Liver (tissue), 9 donors: ENCODE data around the gene SLC22A12. TPM values are rescaled to one million over a fixed set of nuclear protein-coding genes. Genes with fewer than 3 reads are reported as not detected.

Experiments
- DNase-seq: peaks from one replicate; pipeline ENCODE4 v3.0.0-alpha.2; 2017; ENCODE audit warnings: low spot score
- H3K27ac ChIP-seq, 2 donors: one replicate each; pipeline ENCODE4 v1.7.0; 2013; ENCODE audit warnings: inconsistent platforms in 2 of 2, low read length in 2 of 2, control low read depth in 1 of 2, low read depth in 1 of 2, mild to moderate bottlenecking in 1 of 2
- H3K27me3 ChIP-seq, 4 donors: one replicate each; pipeline versions ENCODE4 v1.6.1 to v1.7.0; 2013; ENCODE audit warnings: low read length in 3 of 4, inconsistent platforms in 1 of 4, mild to moderate bottlenecking in 1 of 4, moderate library complexity in 1 of 4; ENCODE audit not compliant: control insufficient read depth in 4 of 4, insufficient read depth in 4 of 4
- H3K36me3 ChIP-seq, 4 donors: one replicate each; pipeline versions ENCODE4 v1.6.1 to v1.7.0; 2013; ENCODE audit warnings: low read length in 3 of 4, mild to moderate bottlenecking in 3 of 4, low read depth in 1 of 4, moderate library complexity in 1 of 4; ENCODE audit not compliant: control insufficient read depth in 4 of 4, insufficient read depth in 3 of 4
- H3K4me1 ChIP-seq, 4 donors: one replicate each; pipeline versions ENCODE4 v1.6.1 to v1.7.0; 2013; ENCODE audit warnings: low read length in 3 of 4, mild to moderate bottlenecking in 3 of 4, moderate library complexity in 1 of 4; ENCODE audit not compliant: control insufficient read depth in 4 of 4, insufficient read depth in 4 of 4
- H3K4me3 ChIP-seq, 3 donors: one replicate each; pipeline versions ENCODE4 v1.6.1 to v1.7.0; 2013; ENCODE audit warnings: low read length in 3 of 3, control low read depth in 1 of 3, low read depth in 1 of 3, mild to moderate bottlenecking in 1 of 3
- H3K9ac ChIP-seq, 2 donors: one replicate each; pipeline ENCODE4 v1.7.0; 2013; ENCODE audit warnings: low read length in 2 of 2, mild to moderate bottlenecking in 2 of 2, moderate library complexity in 2 of 2, control low read depth in 1 of 2, low read depth in 1 of 2
- H3K9me3 ChIP-seq, 4 donors: one replicate each; pipeline versions ENCODE4 v1.6.1 to v1.7.0; 2013; ENCODE audit warnings: low read length in 3 of 4; ENCODE audit not compliant: control insufficient read depth in 4 of 4
- EGR1 ChIP-seq, 2 donors: IDR thresholded peaks; 2 replicates each; pipeline ENCODE4 v1.6.1; 2016 to 2018; ENCODE audit warnings: antibody characterized with exemption in 2 of 2, low read depth in 2 of 2
- FOXA1 ChIP-seq: IDR thresholded peaks from 2 replicates; pipeline ENCODE4 v1.6.1; 2016; ENCODE audit warnings: antibody characterized with exemption
- FOXA2 ChIP-seq: IDR thresholded peaks from 2 replicates; pipeline ENCODE4 v1.6.1; 2016; ENCODE audit warnings: antibody characterized with exemption
- GABPA ChIP-seq, 2 donors: IDR thresholded peaks in 1 of 2; conservative IDR thresholded peaks in 1 of 2; 2 replicates each; pipeline ENCODE4 v1.6.1; 2016; ENCODE audit warnings: antibody characterized with exemption in 2 of 2, mild to moderate bottlenecking in 1 of 2, moderate library complexity in 1 of 2
- HNF4A ChIP-seq, 2 donors: conservative IDR thresholded peaks; 2 replicates each; pipeline ENCODE4 v1.6.1; 2016; ENCODE audit warnings: antibody characterized with exemption in 2 of 2, mild to moderate bottlenecking in 2 of 2
- JUND ChIP-seq, 2 donors: IDR thresholded peaks; 2 replicates each; pipeline ENCODE4 v1.6.1; 2016; ENCODE audit warnings: antibody characterized with exemption in 2 of 2
- NR2F2 ChIP-seq: IDR thresholded peaks from 2 replicates; pipeline ENCODE4 v1.6.1; 2016; ENCODE audit warnings: antibody characterized with exemption
- RAD21 ChIP-seq, 2 donors: IDR thresholded peaks; 2 replicates each; pipeline ENCODE4 v1.6.1; 2016; ENCODE audit warnings: antibody characterized with exemption in 2 of 2, mild to moderate bottlenecking in 2 of 2
- SP1 ChIP-seq: IDR thresholded peaks from 2 replicates; pipeline ENCODE4 v1.6.1; 2018; ENCODE audit warnings: antibody characterized with exemption, mild to moderate bottlenecking
- TAF1 ChIP-seq: conservative IDR thresholded peaks from 2 replicates; pipeline ENCODE4 v1.6.1; 2016; ENCODE audit warnings: antibody characterized with exemption, mild to moderate bottlenecking
- WGBS: extraction: QIAGEN DNeasy Blood & Tissue Kit; methylation state at CpG from one replicate; pipeline ENCODE4 v1.1.7; 2013; 5-methylcytosine and 5-hydroxymethylcytosine counted together
- polyA plus RNA-seq, 2 donors: library from polyadenylated mRNA; stranded (reverse) in 1 of 2; unstranded in 1 of 2; fragments of 200-250 nt in 1 of 2; fragments of >200 nt in 1 of 2; fragmentation: Nextera tagmentation in 1 of 2; extraction: Ambion mirVana in 1 of 2; gene quantifications; one replicate each; pipeline versions ENCODE4 v1.2.1 to v1.2.3, GENCODE V29; 2013 to 2015
- total RNA-seq, 2 donors: library from RNA; depleted of rRNA; stranded (reverse); fragments of >200 nt; gene quantifications; one replicate each; pipeline ENCODE4 v1.2.3, GENCODE V29; 2014
- TF ChIP-seq, protein P1 (sequence below): fragments of 150-350 bp; IDR thresholded peaks from 2 replicates; pipeline ENCODE4 v1.5.1; 2017; ENCODE audit warnings: improper control_type of control experiment, low read depth, low read length; ENCODE audit not compliant: missing input control
- TF ChIP-seq, protein P2 (sequence below): IDR thresholded peaks from 2 replicates; pipeline ENCODE4 v1.6.1; 2016; ENCODE audit warnings: antibody characterized with exemption
- TF ChIP-seq, protein P3 (sequence below): IDR thresholded peaks from 2 replicates; pipeline ENCODE4 v1.6.1; 2016; ENCODE audit warnings: antibody characterized with exemption, mild to moderate bottlenecking
- TF ChIP-seq, protein P4 (sequence below): IDR thresholded peaks from 2 replicates; pipeline ENCODE4 v1.6.1; 2016; ENCODE audit warnings: antibody characterized with exemption
- donor health status: healthy.
- donor health status: healthy.
- donor health status: healthy.
- donor health status: healthy.
- donor health status: healthy.

SLC22A12 gene
- total and polyA plus RNA-seq, 4 donors: under 0.01 to 0.02 TPM; not detected in 2

DNA sequence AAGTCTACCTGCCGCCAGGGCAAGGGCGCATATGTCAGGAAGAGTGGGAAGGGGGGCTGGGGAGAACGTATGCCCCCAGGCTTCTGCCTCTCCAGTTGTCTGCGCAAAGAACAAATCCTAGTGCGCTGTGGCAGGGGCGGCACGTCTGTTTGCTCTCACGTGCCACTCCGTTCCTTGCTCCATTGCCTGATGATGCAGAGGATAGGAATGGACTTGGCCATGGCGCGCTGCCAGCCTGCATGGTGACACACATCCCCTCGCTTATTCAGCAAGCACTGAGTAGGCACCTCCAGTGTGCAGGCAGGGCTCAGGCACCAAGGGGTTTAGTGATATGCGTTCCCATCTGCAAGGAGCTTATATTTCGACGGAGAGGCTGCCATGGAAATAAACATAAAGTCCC, 45.4 kb upstream of the SLC22A12 start:
- TF ChIP-seq SP1: no peak
- TF ChIP-seq TAF1: no peak
- TF ChIP-seq GABPA (IDR thresholded peaks at IDR 0.05 in 1 of 2, conservative IDR thresholded peaks at IDR 0.05 in 1 of 2): no peak
- TF ChIP-seq, protein P1, sequence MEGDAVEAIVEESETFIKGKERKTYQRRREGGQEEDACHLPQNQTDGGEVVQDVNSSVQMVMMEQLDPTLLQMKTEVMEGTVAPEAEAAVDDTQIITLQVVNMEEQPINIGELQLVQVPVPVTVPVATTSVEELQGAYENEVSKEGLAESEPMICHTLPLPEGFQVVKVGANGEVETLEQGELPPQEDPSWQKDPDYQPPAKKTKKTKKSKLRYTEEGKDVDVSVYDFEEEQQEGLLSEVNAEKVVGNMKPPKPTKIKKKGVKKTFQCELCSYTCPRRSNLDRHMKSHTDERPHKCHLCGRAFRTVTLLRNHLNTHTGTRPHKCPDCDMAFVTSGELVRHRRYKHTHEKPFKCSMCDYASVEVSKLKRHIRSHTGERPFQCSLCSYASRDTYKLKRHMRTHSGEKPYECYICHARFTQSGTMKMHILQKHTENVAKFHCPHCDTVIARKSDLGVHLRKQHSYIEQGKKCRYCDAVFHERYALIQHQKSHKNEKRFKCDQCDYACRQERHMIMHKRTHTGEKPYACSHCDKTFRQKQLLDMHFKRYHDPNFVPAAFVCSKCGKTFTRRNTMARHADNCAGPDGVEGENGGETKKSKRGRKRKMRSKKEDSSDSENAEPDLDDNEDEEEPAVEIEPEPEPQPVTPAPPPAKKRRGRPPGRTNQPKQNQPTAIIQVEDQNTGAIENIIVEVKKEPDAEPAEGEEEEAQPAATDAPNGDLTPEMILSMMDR: no peak
- no peak for TF ChIP-seq FOXA2
- TF ChIP-seq, protein P2, sequence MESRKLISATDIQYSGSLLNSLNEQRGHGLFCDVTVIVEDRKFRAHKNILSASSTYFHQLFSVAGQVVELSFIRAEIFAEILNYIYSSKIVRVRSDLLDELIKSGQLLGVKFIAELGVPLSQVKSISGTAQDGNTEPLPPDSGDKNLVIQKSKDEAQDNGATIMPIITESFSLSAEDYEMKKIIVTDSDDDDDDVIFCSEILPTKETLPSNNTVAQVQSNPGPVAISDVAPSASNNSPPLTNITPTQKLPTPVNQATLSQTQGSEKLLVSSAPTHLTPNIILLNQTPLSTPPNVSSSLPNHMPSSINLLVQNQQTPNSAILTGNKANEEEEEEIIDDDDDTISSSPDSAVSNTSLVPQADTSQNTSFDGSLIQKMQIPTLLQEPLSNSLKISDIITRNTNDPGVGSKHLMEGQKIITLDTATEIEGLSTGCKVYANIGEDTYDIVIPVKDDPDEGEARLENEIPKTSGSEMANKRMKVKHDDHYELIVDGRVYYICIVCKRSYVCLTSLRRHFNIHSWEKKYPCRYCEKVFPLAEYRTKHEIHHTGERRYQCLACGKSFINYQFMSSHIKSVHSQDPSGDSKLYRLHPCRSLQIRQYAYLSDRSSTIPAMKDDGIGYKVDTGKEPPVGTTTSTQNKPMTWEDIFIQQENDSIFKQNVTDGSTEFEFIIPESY: no peak
- TF ChIP-seq FOXA1: no peak
- TF ChIP-seq, protein P3, sequence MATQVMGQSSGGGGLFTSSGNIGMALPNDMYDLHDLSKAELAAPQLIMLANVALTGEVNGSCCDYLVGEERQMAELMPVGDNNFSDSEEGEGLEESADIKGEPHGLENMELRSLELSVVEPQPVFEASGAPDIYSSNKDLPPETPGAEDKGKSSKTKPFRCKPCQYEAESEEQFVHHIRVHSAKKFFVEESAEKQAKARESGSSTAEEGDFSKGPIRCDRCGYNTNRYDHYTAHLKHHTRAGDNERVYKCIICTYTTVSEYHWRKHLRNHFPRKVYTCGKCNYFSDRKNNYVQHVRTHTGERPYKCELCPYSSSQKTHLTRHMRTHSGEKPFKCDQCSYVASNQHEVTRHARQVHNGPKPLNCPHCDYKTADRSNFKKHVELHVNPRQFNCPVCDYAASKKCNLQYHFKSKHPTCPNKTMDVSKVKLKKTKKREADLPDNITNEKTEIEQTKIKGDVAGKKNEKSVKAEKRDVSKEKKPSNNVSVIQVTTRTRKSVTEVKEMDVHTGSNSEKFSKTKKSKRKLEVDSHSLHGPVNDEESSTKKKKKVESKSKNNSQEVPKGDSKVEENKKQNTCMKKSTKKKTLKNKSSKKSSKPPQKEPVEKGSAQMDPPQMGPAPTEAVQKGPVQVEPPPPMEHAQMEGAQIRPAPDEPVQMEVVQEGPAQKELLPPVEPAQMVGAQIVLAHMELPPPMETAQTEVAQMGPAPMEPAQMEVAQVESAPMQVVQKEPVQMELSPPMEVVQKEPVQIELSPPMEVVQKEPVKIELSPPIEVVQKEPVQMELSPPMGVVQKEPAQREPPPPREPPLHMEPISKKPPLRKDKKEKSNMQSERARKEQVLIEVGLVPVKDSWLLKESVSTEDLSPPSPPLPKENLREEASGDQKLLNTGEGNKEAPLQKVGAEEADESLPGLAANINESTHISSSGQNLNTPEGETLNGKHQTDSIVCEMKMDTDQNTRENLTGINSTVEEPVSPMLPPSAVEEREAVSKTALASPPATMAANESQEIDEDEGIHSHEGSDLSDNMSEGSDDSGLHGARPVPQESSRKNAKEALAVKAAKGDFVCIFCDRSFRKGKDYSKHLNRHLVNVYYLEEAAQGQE: no peak
- no peak for TF ChIP-seq JUND (IDR thresholded peaks at IDR 0.05)
- TF ChIP-seq NR2F2: no peak
- TF ChIP-seq, protein P4, sequence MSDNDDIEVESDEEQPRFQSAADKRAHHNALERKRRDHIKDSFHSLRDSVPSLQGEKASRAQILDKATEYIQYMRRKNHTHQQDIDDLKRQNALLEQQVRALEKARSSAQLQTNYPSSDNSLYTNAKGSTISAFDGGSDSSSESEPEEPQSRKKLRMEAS: no peak
- no peak for TF ChIP-seq EGR1 (IDR thresholded peaks at IDR 0.05; ENCODE audit: low read depth in 2 of 2)
- no peak for DNase-seq
- Histone ChIP-seq H3K4me3 (no peak overlapping the region), H3K4me1 (no peaks in the 10 kb centered on the region), H3K27me3 (no peaks in the 10 kb centered on the region), H3K27ac (no peak overlapping the region), H3K9ac (no peak overlapping the region), H3K36me3 (no peaks in the 10 kb centered on the region), H3K9me3 (peaks cover 0 to 3% (median 0%) of the 10 kb centered on the region in 4 donors)
- 91% methylated on average over 15 of the region's 15 CpGs for WGBS

DNA sequence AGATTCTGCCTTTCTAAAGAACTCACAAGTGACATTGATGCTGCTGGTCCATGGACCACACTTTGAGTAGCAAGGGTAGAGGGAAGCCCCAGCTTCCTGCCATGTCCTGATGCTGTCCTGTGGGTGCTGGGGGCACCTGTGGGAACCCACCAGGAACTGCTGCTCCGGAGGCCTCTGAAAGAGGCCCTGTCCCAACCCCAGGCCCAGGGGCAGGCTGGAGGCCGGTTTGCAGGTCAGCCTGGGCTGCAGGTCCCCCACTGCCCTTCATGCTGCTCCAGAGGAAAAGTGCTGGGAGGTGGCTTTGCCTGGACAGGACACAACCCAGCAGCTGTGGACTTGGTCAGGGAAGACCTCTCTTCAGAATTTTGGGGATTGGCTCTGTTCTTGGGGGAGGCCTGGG, 44.8 kb upstream of the SLC22A12 start:
- peaks cover 0 to 3% (median 0%) of the 10 kb centered on the region in 4 donors for H3K9me3 ChIP-seq
- no peak overlapping the region for H3K27ac ChIP-seq
- no peaks in the 10 kb centered on the region for H3K4me1 ChIP-seq
- 94% methylated on average over 2 of the region's 2 CpGs for WGBS
- DNase-seq: no peak
- no peaks in the 10 kb centered on the region for H3K36me3 ChIP-seq
- no peaks in the 10 kb centered on the region for H3K27me3 ChIP-seq
- H3K4me3 ChIP-seq: no peak overlapping the region
- H3K9ac ChIP-seq: no peak overlapping the region
- no peak for TF ChIP-seq FOXA1
- TF ChIP-seq NR2F2: no peak
- TF ChIP-seq, protein P3: no peak
- TF ChIP-seq TAF1: no peak
- TF ChIP-seq, protein P2: no peak
- TF ChIP-seq, protein P4: no peak
- no peak for TF ChIP-seq RAD21 (IDR thresholded peaks at IDR 0.05)
- no peak for TF ChIP-seq SP1
- no peak for TF ChIP-seq GABPA (IDR thresholded peaks at IDR 0.05 in 1 of 2, conservative IDR thresholded peaks at IDR 0.05 in 1 of 2)
- TF ChIP-seq, protein P1: no peak
- TF ChIP-seq HNF4A (conservative IDR thresholded peaks at IDR 0.05): no peak
- no peak for TF ChIP-seq EGR1 (IDR thresholded peaks at IDR 0.05; ENCODE audit: low read depth in 2 of 2)
